IPS DF 6.9 (cell line): ENCODE measurements around the gene CUBN.

ENCODE experiments used
- DNase-seq: peaks from one replicate; pipeline ENCODE4 v3.0.0-alpha.2; 2013; ENCODE audit warnings: low read depth, low spot score
- H3K27ac ChIP-seq: one replicate; pipeline ENCODE4 v1.5.1; 2013; ENCODE audit warnings: low read length, control low read depth
- H3K27me3 ChIP-seq: 2 replicates; pipeline ENCODE4 v1.6.1; 2013; ENCODE audit warnings: mild to moderate bottlenecking, low read length; ENCODE audit not compliant: control insufficient read depth, insufficient read depth
- H3K36me3 ChIP-seq: 2 replicates; pipeline ENCODE4 v1.6.1; 2013; ENCODE audit warnings: low read length; ENCODE audit not compliant: control insufficient read depth, insufficient read depth
- H3K4me1 ChIP-seq: 2 replicates; pipeline ENCODE4 v1.6.1; 2013; ENCODE audit warnings: low read length; ENCODE audit not compliant: control insufficient read depth, insufficient read depth
- H3K4me3 ChIP-seq: 2 replicates; pipeline ENCODE4 v1.5.1; 2013; ENCODE audit warnings: mild to moderate bottlenecking, low read length
- H3K9me3 ChIP-seq: 2 replicates; pipeline ENCODE4 v1.6.1; 2013; ENCODE audit warnings: low read length, inconsistent platforms; ENCODE audit not compliant: control insufficient read depth, insufficient read depth
- WGBS: extraction: QIAGEN DNeasy Blood & Tissue Kit; methylation state at CpG from one replicate; pipeline ENCODE4 v1.1.7; 2013; ENCODE audit warnings: mixed read lengths, missing lambda C conversion rate; ENCODE audit not compliant: insufficient read length, insufficient coverage; 5-methylcytosine and 5-hydroxymethylcytosine counted together

The CUBN gene

DNA sequence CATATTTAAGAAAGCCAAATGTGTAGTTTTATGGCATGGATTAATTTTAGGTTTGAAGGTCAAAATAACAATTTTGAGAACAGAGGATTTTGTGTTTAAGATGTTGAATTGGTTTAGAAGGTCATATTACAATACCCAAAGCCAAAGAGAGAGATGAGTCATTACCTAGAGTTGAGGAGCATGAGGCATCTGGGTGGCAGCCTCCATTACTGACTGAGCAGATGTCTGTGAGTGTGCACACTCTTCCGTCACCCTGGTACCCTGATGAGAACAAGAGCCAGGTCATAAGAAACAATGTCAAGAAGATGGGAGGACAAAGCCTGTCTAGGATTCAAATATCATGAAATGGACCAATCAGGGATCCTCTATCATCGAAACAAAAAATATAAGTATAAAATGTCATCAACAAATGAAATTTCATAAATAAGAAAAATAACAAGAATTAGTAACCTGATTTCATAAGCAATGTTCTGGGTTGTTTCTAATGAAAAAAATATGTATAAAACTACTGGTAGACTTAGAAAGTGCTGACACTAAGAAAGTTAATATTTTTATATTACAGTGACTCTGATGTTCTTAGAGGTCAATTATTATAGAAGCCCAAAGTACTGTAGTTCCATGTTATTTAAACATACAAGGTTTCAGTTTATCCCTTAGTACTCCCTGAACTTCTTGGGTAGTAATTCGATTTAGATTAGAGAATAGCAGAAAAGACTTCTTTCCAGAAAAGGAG lies 20.0 kb downstream of the CUBN start:
- Histone ChIP-seq H3K27ac (no peak overlapping the region), H3K4me3 (no peak overlapping the region), H3K9me3 (no peaks in the 10 kb centered on the region), H3K36me3 (no peaks in the 10 kb centered on the region), H3K27me3 (no peaks in the 10 kb centered on the region), H3K4me1 (no peaks in the 10 kb centered on the region)
- WGBS = no CpG with 5 or more reads among the region's 3 CpGs
- no peak for DNase-seq

DNA sequence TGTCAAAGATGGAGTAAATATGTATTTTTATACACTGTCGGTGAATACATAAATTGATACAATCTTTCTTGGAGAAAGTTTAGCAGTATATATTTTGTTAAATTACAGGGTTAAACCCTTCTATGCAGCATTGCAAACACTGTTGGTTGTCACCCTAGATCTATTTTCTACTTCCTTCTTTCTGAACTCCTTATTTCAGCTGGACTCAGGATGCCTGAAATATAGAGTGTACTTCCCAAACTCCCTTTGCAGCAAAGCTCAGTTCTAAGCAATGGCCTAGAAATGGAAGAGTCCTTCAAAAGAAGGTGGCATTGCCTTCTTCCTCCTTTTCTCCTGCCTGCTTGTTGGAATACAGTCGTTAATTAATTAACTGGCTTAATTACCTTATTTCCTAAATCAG lies 20.6 kb downstream of the CUBN start:
- Histone ChIP-seq H3K36me3 (no peaks in the 10 kb centered on the region), H3K27me3 (no peaks in the 10 kb centered on the region), H3K4me3 (no peak overlapping the region), H3K27ac (no peak overlapping the region), H3K9me3 (no peaks in the 10 kb centered on the region), H3K4me1 (no peaks in the 10 kb centered on the region)
- DNase-seq = no peak
- no CpG with 5 or more reads among the region's 2 CpGs for WGBS

DNA sequence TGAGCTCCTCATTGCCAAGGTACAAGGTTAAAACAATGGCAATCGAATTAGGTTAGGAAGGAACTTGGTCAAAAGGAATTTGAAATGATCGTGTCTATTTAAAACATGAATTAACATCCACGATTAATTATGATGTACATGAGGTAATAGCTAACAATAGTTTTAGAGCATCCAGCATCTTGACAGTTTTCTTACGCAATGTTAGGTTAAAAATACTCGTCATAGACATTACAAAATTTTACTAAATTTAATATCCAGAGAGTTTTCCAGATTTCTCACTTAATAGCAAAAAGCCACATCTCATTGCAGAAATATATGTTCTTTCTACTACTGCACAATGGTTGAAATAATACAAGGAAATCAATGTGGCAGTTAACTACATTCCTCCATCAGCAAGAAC lies 22.6 kb downstream of the CUBN start:
- no peak overlapping the region for H3K4me3 ChIP-seq
- H3K4me1 ChIP-seq = no peaks in the 10 kb centered on the region
- no peaks in the 10 kb centered on the region for H3K27me3 ChIP-seq
- no peak overlapping the region for H3K27ac ChIP-seq
- H3K9me3 ChIP-seq = no peaks in the 10 kb centered on the region
- no peaks in the 10 kb centered on the region for H3K36me3 ChIP-seq
- no CpG with 5 or more reads among the region's 5 CpGs for WGBS
- DNase-seq = no peak

DNA sequence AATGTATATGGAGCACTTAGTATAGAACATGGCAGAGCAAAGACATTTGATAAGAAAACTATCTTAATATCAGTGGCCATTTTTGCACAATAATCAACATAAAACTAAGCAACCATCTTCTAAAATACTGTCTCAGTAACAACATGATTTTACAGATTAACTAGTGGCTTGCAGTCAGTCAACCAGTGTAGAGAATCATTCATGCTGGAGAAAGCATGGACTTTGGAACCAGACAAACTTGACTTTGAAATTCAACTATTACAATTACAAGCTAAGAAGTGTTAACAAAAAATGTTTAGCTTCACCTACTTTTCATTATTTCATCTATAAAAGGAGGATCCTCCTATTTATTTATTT lies 27.7 kb downstream of the CUBN start:
- H3K9me3 ChIP-seq = no peaks in the 10 kb centered on the region
- no peaks in the 10 kb centered on the region for H3K27me3 ChIP-seq
- H3K4me3 ChIP-seq = no peak overlapping the region
- H3K4me1 ChIP-seq = no peaks in the 10 kb centered on the region
- no peak for DNase-seq
- H3K27ac ChIP-seq = no peak overlapping the region
- no peaks in the 10 kb centered on the region for H3K36me3 ChIP-seq

DNA sequence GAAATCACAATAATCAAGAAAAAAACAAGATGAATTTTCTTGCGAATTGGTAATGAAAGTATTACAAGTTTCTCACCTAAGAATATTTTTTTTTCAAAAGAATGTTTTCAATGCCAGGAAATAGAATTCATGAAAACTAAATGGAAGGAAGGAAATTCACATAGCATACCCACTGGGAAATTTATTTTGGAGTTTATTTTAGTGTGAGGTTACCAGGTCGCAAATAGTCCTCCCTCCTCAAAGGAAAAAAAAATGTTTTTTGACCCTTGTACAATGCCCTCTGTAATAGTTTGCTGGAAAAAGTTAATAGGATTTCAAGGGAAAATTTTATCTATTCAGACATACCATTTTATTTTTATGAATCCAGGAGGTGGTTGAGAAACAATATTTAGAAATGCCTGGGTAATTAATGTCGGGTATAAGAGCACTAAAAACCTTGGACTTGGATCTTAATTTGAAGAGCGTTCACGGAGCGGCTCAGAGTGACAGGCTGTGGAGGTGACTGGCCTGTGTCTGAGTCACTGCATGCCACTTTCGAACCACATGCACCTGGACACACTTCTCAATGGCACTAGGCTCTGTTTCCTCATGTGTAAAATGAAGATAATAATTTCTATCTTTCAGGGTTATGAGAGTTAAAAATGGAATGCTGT lies 28.2 kb downstream of the CUBN start:
- WGBS = no CpG with 5 or more reads among the region's 7 CpGs
- Histone ChIP-seq H3K36me3 (no peaks in the 10 kb centered on the region), H3K27me3 (no peaks in the 10 kb centered on the region), H3K9me3 (no peaks in the 10 kb centered on the region), H3K27ac (no peak overlapping the region), H3K4me1 (no peaks in the 10 kb centered on the region), H3K4me3 (no peak overlapping the region)
- no peak for DNase-seq

DNA sequence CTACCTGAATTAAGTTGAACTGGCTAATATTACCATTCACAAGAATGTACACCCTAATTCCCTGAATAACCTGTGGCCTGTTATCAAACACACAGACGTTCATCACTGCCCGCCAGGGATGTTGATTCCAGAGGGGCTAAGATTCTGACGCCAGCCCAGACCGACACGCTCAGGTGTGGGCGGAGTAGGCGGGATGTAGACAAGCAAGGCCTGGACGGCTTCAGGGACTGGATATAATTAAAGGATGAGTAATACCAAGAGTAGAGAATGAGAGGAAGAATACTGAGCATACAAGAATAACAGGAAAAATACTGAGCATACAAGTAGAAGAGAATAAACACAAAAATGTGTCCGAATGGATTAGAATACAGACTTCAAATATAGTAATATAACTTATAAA lies 29.0 kb downstream of the CUBN start:
- H3K4me1 ChIP-seq = no peaks in the 10 kb centered on the region
- no peaks in the 10 kb centered on the region for H3K27me3 ChIP-seq
- H3K9me3 ChIP-seq = no peaks in the 10 kb centered on the region
- no peak for DNase-seq
- no peaks in the 10 kb centered on the region for H3K36me3 ChIP-seq
- H3K4me3 ChIP-seq = no peak overlapping the region
- no CpG with 5 or more reads among the region's 9 CpGs for WGBS
- H3K27ac ChIP-seq = no peak overlapping the region

DNA sequence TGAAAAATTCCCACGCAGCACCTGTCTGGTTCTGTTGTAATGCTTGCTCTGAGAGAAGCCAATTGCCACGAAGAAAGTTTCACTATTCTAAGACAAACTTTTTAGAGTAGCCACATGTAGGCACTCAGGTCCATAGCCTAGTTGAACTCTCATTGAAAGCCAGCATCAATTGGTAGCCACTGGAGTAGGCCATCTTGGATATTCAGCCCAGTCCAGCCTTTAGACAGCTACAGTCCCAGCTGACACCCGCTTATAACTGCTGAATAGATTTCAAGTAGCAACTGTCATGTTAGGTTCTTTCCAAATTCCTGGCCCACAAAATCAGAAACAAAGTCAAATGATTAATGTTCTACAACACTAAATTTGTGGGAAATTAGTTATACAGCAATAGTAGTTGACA lies 31.6 kb downstream of the CUBN start:
- H3K27me3 ChIP-seq = no peaks in the 10 kb centered on the region
- no peaks in the 10 kb centered on the region for H3K4me1 ChIP-seq
- H3K36me3 ChIP-seq = no peaks in the 10 kb centered on the region
- no peak overlapping the region for H3K27ac ChIP-seq
- no CpG with 5 or more reads among the region's 3 CpGs for WGBS
- DNase-seq = no peak
- no peaks in the 10 kb centered on the region for H3K9me3 ChIP-seq
- no peak overlapping the region for H3K4me3 ChIP-seq

DNA sequence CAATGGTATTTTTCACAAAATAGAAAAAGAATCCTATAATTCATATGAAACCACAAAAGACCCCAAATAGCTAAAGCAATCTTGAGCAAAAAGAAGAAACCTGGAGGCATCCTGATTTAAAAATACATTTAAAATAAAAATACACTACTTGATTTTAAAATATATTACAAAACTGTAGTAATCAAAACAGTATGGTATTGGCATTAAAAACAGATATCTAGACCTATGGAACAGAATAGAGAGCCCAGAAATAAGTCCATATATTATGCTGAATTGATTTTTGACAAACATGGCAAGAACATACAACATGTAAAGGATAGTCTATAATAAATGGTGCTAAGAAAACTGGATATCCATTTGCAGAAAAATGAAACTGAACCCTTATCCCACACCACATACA lies 34.8 kb downstream of the CUBN start:
- no peak overlapping the region for H3K27ac ChIP-seq
- H3K36me3 ChIP-seq = no peaks in the 10 kb centered on the region
- no peaks in the 10 kb centered on the region for H3K9me3 ChIP-seq
- DNase-seq = no peak
- no peaks in the 10 kb centered on the region for H3K27me3 ChIP-seq
- no peak overlapping the region for H3K4me3 ChIP-seq
- no peaks in the 10 kb centered on the region for H3K4me1 ChIP-seq

DNA sequence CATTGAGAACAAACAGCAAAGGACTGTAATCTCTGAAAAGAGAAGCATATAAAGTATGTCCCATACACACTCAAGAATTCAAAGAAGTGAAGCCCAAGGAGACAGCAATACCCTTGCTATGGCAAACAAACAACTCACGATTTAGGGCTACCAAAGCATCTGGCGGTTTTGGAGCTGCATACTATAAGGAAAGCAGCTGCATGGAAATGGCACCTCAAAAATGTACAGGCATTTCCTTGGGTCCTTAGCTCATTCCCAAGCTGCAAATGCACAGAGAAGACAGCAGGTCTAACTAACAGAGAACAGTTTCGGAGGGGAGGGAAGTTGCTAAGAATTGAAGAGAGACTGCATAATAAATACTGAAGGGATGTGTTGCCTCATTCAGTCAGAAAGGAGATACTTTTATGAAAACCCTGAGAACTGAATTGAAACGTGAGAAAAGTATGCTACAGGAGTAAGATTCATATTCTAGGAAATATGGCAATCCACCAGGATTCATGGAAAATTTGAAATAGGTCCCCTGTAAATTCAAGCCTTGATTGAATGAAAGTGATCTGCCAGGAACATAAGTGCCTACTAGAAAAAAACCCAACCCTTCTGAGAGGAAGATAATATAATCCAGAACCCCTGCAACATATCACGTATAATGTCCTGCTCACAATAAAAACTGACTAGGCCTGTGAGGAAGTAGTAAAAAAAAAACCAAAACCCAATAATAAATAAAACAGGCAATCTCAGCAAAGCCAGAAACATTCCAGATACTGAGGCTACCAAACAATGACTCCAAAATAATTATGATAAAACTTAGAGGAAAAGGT lies 36.4 kb downstream of the CUBN start:
- H3K4me1 ChIP-seq = no peaks in the 10 kb centered on the region
- no CpG with 5 or more reads among the region's 5 CpGs for WGBS
- H3K27ac ChIP-seq = no peak overlapping the region
- no peaks in the 10 kb centered on the region for H3K9me3 ChIP-seq
- DNase-seq = no peak
- no peaks in the 10 kb centered on the region for H3K36me3 ChIP-seq
- H3K4me3 ChIP-seq = no peak overlapping the region
- no peaks in the 10 kb centered on the region for H3K27me3 ChIP-seq

DNA sequence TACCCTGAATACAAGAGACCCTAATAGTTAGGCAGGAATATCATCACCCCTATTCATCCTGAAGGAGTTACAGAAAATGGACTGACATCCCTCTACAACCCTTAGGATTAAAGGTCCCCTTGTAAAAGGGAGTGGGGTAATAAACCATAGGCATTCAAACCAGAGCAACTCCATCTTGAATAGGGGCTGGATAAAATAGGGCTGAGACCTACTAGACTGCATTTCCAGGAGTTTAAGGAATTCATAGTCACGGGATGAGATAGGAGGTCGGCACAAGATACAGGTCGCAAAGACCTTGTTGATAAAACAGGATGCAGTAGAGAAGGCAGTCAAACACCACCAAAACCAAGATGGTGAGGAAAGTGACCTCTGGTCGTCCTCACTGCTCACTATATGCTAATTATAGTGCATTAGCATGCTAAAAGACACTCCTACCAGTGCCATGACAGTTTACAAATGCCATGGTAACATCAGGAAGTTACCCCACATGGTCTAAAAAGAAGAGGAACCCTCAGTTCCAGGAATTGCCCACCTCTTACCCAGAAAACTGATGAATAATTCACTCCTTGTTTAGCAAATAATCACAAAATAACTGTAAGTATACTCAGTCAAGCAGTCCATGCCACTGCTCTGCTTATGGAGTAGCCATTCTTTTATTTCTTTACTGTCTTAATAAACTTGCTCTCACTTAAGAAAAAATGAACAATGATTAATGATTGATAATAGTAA lies 37.2 kb downstream of the CUBN start:
- no peaks in the 10 kb centered on the region for H3K9me3 ChIP-seq
- H3K36me3 ChIP-seq = no peaks in the 10 kb centered on the region
- no CpG with 5 or more reads among the region's 4 CpGs for WGBS
- H3K4me3 ChIP-seq = no peak overlapping the region
- no peaks in the 10 kb centered on the region for H3K4me1 ChIP-seq
- no peaks in the 10 kb centered on the region for H3K27me3 ChIP-seq
- no peak for DNase-seq
- H3K27ac ChIP-seq = no peak overlapping the region
